HL-60/S4 (cell line): Measurements from ENCODE around the gene CABP1.
"Not testable (repeated sequence)": the region's sequence is repeated elsewhere in the genome, so short reads cannot be mapped to it uniquely, and the experiment has no call there.

ENCODE experiments used
- in situ Hi-C: fragments of 300-500 bp; cut with MboI; formaldehyde crosslinking; loops from 2 replicates; pipeline ENCODE4 v1.14.3; 2022; ENCODE audit warnings: low sequenced_read_pairs

The CABP1 gene

DNA sequence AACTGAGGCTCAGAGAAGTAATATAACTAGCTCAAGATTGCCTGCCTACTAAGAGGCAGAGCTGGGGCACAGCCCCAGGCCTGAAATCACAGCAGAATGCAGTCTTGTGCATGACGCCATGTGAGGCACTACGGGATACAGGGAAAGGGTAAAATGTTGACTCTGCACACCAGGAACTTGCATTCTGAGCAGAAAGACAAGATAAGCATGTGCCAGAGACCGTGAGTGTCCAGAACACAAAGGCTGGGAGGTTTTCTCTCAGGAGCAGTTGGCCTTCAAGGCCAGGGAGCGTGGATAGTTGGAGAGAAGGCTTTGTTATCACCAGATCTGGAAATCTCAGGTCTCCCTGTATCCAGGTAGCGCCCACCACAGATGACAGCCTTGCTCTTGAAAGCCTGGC, 23.3 kb downstream of the CABP1 start:
- in situ Hi-C loops = no loop called here

DNA sequence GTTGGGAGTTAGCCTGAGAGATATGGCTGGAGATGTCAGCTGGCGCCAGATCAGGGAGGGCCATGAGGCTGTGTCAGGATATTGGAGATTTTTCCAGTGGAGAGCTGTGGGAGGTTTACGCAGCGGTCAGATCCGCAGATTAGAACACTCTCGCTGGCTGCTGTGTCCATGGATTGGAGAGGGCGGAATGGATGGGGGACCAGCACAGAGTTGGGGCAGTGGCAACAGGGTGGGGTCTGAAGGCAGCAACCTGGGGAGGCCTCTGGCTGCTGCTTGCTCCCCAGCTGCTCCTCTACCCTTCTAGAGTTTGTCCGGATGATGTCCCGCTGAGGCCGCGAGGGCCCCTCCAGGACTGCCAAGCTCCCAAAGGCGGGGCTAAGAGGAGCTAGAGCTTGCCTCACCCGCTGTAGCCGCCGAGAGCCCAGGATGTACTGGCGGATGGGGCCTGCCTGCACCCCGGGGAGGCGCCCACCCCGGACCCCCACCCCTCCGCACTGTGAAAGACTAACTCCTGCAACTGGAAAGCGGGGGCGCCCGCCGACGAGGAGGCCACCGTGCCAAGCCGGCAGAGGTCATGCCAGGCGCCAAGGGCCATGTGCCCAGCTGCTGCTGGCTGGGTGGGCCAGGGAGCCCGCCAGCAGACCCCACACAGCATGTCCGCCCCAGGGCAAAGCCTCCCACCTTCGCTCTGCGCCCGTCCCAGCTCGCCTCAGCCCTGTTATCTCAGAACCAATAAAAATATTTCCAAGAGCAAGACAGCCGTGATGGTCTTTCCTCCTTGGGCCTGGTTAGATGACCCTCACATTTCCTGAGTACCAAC, 26.4 kb downstream of the CABP1 start:
- in situ Hi-C loops = no loop called here

DNA sequence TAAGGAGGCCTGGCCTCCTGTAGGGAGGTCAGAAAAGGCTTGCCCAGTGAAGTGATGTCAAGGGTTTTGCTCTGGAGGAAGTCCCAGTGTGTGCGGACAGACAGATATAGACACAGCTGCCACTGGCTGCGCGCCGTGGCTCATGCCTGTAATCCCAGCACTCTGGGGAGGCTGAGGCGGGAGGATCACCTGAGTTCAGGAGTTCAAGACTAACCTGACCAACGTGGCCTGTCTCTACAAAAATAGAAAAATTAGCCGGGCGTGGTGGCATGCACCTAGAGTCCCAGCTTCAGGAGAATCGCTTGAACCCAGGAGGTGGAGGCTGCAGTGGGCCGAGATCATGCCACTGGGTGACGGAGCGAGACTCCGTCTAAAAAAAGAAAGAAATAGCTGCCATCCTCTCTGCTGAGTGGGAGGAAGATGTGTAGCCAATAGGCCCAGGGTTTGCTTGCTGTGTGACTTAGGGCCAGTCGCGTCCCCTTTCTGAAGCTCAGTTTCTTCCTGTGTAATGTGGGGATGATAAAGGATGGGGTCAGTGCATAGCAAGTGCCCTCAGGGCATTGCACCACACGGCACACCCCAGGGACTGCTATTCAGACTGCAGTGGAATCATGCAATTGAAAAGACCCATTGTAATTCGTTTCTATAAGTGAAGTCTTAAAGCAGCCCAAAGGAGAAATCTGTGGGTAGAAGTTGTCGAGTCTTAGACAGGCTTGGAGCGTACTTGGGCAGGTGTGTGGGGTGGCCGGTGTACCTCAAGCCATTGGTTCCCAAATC, 27.9 kb downstream of the CABP1 start:
- in situ Hi-C loops = no loop called here

GRCh38 chr12:120668868-120669840, 28.7 kb downstream of the CABP1 start:
- in situ Hi-C loops = no loop called here

DNA sequence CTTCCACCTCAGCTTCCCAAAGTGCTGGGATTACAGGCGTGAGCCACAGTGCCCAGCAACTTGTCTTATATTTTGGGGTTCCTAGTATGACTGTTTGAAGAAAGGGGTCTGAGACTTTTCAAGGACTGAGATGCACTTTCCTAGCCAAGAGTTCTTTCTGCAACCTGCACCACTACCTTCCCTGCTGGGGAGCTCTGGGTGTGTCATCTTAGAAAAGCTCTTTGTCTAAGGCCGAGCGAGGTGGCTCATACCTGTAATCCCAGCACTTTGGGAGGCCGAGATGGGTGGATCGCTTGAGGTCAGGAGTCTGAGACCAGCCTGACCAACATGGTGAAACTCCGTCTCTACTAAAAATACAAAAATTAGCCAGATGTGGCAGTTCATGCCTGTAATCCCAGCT, 29.8 kb downstream of the CABP1 start:
- in situ Hi-C loops = not testable (repeated sequence)

GRCh38 chr12:120670667-120671066, 30.2 kb downstream of the CABP1 start:
- in situ Hi-C loops = no loop called here

DNA sequence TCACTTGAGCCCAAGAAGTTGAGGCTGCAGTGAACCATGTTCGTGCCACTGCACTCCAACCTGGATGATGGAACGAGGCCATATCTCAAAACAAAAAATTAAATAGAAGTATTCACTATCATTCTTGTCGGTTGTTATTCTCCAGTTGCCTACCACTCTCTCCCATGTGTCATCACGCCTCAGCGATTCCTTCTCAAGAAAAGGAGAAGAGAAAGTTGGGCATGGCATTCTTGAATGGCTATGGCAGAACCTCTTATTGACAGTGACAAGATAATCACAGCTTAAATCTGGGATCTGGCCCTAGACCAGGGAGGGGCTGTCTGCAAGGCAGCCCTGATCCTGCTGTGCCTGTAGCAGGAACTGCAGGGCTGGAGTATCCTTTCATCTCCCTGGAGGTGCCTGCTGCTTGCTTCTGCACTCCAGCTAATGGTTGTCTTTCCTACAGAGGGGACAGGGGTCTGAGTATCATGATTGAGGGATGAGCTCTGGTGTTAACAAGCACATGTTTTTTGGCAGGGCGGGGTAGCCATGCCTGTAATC, 33.7 kb downstream of the CABP1 start:
- in situ Hi-C loops = no loop called here

- in situ Hi-C loops = no loop called here
Measured at GRCh38 chr12:120677765-120678473, 37.5 kb downstream of the CABP1 start.

GRCh38 chr12:120678572-120678971, 38.1 kb downstream of the CABP1 start:
- in situ Hi-C loops = no loop called here

GRCh38 chr12:120680165-120680738, 39.8 kb downstream of the CABP1 start:
- in situ Hi-C loops = no loop called here

DNA sequence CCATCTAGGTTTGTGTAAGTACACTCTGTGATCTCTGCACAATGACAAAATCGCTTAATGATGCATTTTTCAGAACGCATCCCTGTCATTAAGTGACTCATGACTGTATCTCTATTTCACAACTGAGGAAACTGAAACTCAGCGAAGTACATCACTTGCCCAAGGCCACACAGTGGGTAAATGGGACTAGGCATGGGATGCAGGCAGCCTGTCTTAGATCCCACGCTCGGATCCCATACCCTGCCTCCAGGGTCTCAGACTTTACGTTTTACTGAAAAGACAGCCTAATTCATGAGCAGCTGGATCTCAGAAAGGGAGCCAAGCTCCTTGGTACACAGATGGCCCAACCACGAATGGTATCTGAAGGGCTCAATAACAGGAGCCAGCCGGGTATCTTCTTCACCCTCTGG, 44.1 kb downstream of the CABP1 start:
- in situ Hi-C loops = no loop called here

DNA sequence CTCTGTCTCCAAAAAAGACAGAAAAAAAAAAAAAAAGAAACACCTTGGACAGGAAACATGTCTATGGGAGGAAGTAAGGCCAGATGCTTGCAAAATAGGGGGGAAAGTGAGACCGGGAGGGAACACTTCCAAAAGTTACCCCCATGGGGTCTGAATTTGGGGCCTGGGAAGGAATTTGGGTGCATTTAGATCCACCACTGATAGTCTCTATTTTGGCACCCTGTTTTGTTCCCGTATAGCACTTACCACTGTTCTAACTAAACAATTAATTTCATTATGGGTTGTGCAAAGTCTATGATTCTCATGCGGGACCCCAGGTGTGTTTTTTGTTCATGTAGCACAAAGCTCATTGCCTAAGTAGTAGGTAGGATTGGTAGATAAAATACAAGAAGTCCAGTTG, 45.1 kb downstream of the CABP1 start:
- in situ Hi-C loops = no loop called here

GRCh38 chr12:120686151-120686689, 45.8 kb downstream of the CABP1 start:
- in situ Hi-C loops = no loop called here

- in situ Hi-C loops = no loop called here
Measured at GRCh38 chr12:120686690-120687577, 46.5 kb downstream of the CABP1 start, which contains the start of gene MLEC. MLEC (plus strand) TSS chr12:120687149; CDS start chr12:120687297, 148 bp downstream.

DNA sequence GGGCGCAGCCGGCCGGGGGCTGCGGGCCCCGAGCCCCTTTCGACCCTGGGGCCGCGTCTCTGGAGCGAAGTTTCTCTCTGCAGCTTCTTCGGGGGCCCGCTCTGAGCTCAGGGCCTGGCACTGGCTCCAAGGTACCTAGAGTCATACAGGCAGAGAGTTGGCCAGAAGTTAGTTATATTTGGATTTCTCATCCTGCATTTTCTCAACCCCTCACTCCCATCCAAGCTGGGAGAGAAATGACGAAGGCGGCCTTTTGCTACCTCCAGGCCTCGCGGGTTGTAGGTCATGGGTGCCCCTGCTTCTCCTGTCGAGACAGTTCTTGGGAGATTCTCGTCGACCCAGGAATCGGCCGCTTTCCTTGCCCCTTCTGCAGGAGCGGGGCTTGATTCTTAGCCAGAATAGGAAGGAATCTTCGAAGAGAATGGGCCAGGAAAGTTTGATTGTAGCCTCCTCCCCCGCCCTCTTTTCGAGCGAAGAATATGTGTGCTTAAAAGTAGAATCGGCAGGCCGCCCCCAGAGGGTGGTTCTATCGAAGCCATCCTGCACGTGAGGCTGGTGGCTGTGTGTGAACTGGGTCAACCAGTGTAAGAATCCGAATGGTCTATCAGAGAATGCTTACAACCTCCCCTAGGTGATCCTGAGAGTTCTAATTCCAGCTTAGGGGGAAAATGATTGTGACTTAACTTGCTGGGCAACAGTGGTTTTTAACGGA, 47.3 kb downstream of the CABP1 start:
- in situ Hi-C loops = no loop called here

DNA sequence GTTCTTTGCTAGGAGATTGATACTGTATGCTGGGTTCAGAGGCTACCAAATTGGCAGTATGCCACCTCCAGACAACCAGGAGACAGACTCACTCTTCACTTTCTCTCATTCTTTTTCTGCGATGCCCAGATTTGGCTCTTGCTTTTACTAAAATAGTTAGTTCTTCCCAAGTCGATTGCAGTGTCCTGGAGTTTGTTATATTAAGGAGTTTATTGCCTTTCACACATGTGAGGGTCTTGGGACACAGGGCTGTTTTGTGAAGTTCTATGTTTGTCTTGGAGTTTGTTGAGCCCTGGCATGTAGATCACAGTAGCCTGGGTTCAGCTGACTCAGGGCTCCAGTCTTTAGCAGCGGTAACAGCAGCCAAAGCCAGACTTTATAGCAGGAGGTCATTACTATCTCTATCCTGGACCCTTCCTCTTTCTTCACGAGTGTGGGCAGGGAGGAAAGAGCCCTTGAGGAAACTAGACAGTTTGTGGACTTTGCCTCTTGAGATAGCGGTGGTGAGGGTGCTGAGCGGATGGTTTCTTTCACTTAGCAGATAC, 48.2 kb downstream of the CABP1 start:
- in situ Hi-C loops = no loop called here

- in situ Hi-C loops = no loop called here
Measured at GRCh38 chr12:120689397-120690082, 49.1 kb downstream of the CABP1 start.
